HG03064 (cell line): ENCODE data around the gene DUSP19.

ENCODE experiments used
- ATAC-seq: cut with Tn5 transposase; IDR thresholded peaks from one replicate; pipeline ENCODE4 v1.9.1; 2021; ENCODE audit warnings: low read depth; ENCODE audit not compliant: unreplicated experiment

The DUSP19 gene

GRCh38 chr2:183063083-183063482, 15.5 kb upstream of the DUSP19 start:
- ATAC-seq = no peak

- no peak for ATAC-seq
These were observed 10.0 kb upstream of the DUSP19 start for GRCh38 chr2:183068561-183068960.

- ATAC-seq = no peak
These were observed 9.4 kb upstream of the DUSP19 start for GRCh38 chr2:183069174-183069573.

GRCh38 chr2:183070942-183071844, 7.4 kb upstream of the DUSP19 start:
- ATAC-seq = no peak

GRCh38 chr2:183072177-183072576, 6.4 kb upstream of the DUSP19 start:
- ATAC-seq = no peak

- no peak for ATAC-seq
These were observed 434 bp upstream of the DUSP19 start for GRCh38 chr2:183078163-183078463.

GRCh38 chr2:183079139-183079775, 710 bp downstream of the DUSP19 start:
- peak; percentile 29 for ATAC-seq

- no peak for ATAC-seq
These were observed 3.4 kb downstream of the DUSP19 start for GRCh38 chr2:183081911-183082310.

GRCh38 chr2:183088061-183088460, 9.5 kb downstream of the DUSP19 start:
- ATAC-seq = no peak

GRCh38 chr2:183089192-183089851, 10.8 kb downstream of the DUSP19 start:
- ATAC-seq = no peak

GRCh38 chr2:183091318-183091953, 12.9 kb downstream of the DUSP19 start:
- ATAC-seq = no peak

GRCh38 chr2:183091954-183092345, 13.4 kb downstream of the DUSP19 start:
- ATAC-seq = no peak

- peak; percentile 79 for ATAC-seq
These were observed 15.5 kb downstream of the DUSP19 start for GRCh38 chr2:183093857-183094657.

- ATAC-seq = no peak
These were observed 27.0 kb downstream of the DUSP19 start for GRCh38 chr2:183105402-183106134.

- no peak for ATAC-seq
These were observed 34.0 kb downstream of the DUSP19 start for GRCh38 chr2:183112577-183112976.

- no peak for ATAC-seq
These were observed 35.1 kb downstream of the DUSP19 start for GRCh38 chr2:183113630-183114029.

GRCh38 chr2:183117226-183117625, 38.7 kb downstream of the DUSP19 start:
- ATAC-seq = no peak

GRCh38 chr2:183123117-183123958, 44.8 kb downstream of the DUSP19 start:
- ATAC-seq = no peak

- ATAC-seq = peak; percentile 35
These were observed 45.3 kb downstream of the DUSP19 start for GRCh38 chr2:183123959-183124221.
